ENCODE results near the gene CROCC.

Gene CROCC

DNA sequence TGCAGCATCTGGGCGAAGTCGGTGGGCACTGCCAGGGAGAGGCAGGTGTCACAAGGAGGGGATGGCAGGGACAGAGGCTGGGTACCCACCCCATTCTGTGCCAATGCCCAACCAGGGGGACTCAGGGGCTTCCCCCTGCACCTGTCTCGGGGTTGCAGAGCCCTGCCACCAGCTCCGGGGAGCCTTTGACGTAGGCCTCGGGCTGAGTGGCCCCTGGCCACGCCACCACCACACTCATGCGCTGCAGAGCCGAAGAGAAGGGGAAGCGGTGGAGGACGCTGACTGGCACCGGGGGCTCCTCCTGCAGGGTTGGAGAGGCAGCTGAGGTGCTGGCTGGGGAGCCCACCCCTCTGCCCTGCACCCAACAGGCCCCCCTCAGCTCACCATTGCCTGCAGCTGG, 70.4 kb downstream of the CROCC start:
- H3K36me3 Mint-ChIP-seq (ENCODE audit: low read depth) = no peaks in the 10 kb centered on the region
- no peak overlapping the region for H3K27ac Mint-ChIP-seq
- H3K27me3 Mint-ChIP-seq (ENCODE audit: low read depth) = no peaks in the 10 kb centered on the region
- no peaks in the 10 kb centered on the region for H3K9me3 Mint-ChIP-seq
- TF ChIP-seq, protein P1, sequence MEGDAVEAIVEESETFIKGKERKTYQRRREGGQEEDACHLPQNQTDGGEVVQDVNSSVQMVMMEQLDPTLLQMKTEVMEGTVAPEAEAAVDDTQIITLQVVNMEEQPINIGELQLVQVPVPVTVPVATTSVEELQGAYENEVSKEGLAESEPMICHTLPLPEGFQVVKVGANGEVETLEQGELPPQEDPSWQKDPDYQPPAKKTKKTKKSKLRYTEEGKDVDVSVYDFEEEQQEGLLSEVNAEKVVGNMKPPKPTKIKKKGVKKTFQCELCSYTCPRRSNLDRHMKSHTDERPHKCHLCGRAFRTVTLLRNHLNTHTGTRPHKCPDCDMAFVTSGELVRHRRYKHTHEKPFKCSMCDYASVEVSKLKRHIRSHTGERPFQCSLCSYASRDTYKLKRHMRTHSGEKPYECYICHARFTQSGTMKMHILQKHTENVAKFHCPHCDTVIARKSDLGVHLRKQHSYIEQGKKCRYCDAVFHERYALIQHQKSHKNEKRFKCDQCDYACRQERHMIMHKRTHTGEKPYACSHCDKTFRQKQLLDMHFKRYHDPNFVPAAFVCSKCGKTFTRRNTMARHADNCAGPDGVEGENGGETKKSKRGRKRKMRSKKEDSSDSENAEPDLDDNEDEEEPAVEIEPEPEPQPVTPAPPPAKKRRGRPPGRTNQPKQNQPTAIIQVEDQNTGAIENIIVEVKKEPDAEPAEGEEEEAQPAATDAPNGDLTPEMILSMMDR (IDR thresholded peaks at IDR 0.05; ENCODE audit: unreplicated experiment in 3 of 3) = no peak
- H3K4me3 Mint-ChIP-seq = no peak overlapping the region
- H3K4me1 Mint-ChIP-seq = no peaks in the 10 kb centered on the region

DNA sequence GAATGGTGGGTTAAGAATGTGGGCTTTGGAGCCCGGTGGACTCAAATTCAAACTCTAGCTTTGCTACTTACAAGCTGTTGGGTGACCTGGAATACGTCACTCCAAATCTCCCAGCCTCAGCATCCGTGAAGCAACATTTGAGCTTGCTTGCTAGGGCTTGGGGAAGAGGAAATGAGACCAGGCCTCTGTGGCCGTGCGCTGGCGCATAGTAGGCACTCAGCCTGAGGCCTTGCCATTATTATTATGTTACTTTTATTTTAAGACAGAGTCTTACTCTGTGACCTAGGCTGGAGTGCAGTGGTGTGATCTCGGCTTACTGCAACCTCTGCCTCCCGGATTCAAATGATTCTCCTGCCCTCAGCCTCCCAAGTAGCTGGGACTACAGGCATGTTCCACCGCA, 70.9 kb downstream of the CROCC start:
- Mint-ChIP-seq H3K36me3 (ENCODE audit: low read depth) (no peaks in the 10 kb centered on the region), H3K27ac (no peak overlapping the region), H3K4me1 (no peaks in the 10 kb centered on the region), H3K4me3 (no peak overlapping the region), H3K9me3 (no peaks in the 10 kb centered on the region), H3K27me3 (ENCODE audit: low read depth) (no peaks in the 10 kb centered on the region)
- TF ChIP-seq, protein P1 (IDR thresholded peaks at IDR 0.05; ENCODE audit: unreplicated experiment in 3 of 3) = no peak

DNA sequence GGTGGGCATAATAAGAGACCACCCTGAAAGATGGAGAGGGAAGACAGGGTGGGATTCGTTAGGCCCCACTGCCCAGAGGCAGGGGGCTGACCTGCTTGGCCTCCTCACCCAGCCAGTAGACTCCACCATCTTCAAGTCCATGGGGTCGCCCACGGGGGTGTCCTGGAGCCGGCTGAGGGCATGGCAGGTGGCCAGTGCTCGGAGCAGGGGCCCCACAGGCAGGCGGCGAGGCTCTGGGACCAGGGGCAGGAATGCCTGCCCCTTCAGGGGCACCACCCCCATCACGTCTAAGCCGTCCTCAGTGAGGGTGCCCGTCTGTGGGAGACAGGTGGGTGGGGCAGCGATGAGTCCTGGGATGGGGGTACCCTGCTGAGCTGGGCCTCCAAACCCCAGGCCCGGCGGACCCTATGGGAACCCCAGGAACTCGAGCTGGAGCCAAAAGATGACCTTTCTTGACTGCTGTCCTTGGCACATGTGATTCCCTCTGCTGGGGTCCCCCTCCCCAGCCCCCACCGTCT, 71.8 kb downstream of the CROCC start:
- H3K9me3 Mint-ChIP-seq = no peaks in the 10 kb centered on the region
- peaks cover 3% of the 10 kb centered on the region for H3K36me3 Mint-ChIP-seq (ENCODE audit: low read depth)
- TF ChIP-seq, protein P1 (IDR thresholded peaks at IDR 0.05; ENCODE audit: unreplicated experiment in 3 of 3) = no peak
- H3K27ac Mint-ChIP-seq = no peak overlapping the region
- H3K4me3 Mint-ChIP-seq = no peak overlapping the region
- no peaks in the 10 kb centered on the region for H3K27me3 Mint-ChIP-seq (ENCODE audit: low read depth)
- H3K4me1 Mint-ChIP-seq = no peaks in the 10 kb centered on the region

DNA sequence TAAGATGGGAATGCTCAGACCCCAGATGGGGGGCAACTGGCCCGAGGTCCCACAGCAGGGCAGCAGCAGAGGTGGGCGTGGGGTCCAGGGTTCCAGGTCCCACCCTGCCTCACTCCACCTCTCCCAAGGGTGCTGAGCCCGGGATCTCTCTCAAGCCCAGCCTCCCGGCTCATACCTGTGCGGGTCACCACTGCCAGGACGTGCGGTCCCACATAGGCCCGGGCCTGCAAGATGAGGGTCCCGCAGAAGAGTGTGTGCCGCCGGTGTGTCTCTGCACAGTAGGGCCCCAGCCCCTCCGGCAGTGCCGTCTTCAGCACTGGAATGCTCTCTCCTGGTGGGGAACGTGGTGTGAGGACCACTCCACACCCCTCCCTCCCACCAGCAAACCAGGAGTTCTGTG, 75.1 kb downstream of the CROCC start:
- H3K27ac Mint-ChIP-seq = no peak overlapping the region
- H3K4me3 Mint-ChIP-seq = no peak overlapping the region
- no peaks in the 10 kb centered on the region for H3K27me3 Mint-ChIP-seq (ENCODE audit: low read depth)
- no peaks in the 10 kb centered on the region for H3K9me3 Mint-ChIP-seq
- H3K36me3 Mint-ChIP-seq (ENCODE audit: low read depth) = peaks cover 12% of the 10 kb centered on the region
- TF ChIP-seq, protein P1 (IDR thresholded peaks at IDR 0.05; ENCODE audit: unreplicated experiment in 3 of 3) = no peak
- no peaks in the 10 kb centered on the region for H3K4me1 Mint-ChIP-seq

DNA sequence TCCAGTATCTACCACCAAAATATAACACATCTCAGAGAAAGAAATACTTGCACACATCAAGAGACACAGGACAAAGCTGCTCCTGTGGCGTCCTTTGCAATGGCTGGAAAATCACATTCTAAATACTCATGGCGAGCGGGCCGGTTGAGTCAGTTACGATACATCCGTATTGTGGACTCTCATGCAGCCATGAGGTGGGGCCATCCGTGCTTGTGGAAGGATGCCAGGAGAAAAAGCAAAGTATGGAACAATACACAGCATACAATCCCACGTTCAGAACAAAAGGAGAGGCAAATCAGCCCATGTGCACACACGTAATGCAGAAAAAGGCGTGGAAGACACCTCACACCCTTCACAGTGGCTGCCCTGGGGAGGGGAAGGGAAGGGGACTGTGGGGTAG, 76.9 kb downstream of the CROCC start:
- no peak overlapping the region for H3K27ac Mint-ChIP-seq
- H3K4me3 Mint-ChIP-seq = no peak overlapping the region
- TF ChIP-seq, protein P1 (IDR thresholded peaks at IDR 0.05; ENCODE audit: unreplicated experiment in 3 of 3) = no peak
- no peaks in the 10 kb centered on the region for H3K9me3 Mint-ChIP-seq
- H3K27me3 Mint-ChIP-seq (ENCODE audit: low read depth) = no peaks in the 10 kb centered on the region
- H3K4me1 Mint-ChIP-seq = no peaks in the 10 kb centered on the region
- peaks cover 12% of the 10 kb centered on the region for H3K36me3 Mint-ChIP-seq (ENCODE audit: low read depth)

DNA sequence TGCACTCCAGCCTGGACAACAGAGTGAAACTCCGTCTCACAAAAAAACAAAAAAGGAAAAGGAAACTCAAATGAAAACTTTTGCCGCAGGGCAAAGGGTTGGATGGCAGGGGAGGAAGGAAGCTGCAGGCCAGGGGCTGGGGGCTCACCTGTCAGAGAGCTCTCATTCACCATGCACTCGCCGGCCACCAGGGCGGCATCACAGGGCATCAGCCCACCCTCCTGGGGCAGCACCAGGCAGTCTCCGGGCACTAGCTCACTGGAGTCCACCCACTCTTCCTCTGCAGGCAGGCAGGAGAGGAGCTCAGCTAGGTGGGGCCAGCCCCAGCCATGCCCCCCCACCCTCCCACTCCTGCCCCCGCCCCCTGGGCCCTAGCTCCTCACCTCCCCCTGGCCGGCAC, 78.1 kb downstream of the CROCC start:
- TF ChIP-seq, protein P1 (IDR thresholded peaks at IDR 0.05; ENCODE audit: unreplicated experiment in 3 of 3) = no peak
- Mint-ChIP-seq H3K36me3 (ENCODE audit: low read depth) (peaks cover 18% of the 10 kb centered on the region), H3K4me3 (no peak overlapping the region), H3K27me3 (ENCODE audit: low read depth) (no peaks in the 10 kb centered on the region), H3K4me1 (no peaks in the 10 kb centered on the region), H3K9me3 (no peaks in the 10 kb centered on the region), H3K27ac (no peak overlapping the region)

All from nephron (organoid).